Measurements from ENCODE around the gene RELA. TPM values are rescaled to one million over a fixed set of nuclear protein-coding genes. Genes with fewer than 3 reads are reported as not detected.

Gene RELA
- total and polyA plus RNA-seq, 2 of the 13 experiments (the other 11 are each of a cell fraction or from before 2014, with no cell fraction given) = 21.4 to 40.5 TPM

DNA sequence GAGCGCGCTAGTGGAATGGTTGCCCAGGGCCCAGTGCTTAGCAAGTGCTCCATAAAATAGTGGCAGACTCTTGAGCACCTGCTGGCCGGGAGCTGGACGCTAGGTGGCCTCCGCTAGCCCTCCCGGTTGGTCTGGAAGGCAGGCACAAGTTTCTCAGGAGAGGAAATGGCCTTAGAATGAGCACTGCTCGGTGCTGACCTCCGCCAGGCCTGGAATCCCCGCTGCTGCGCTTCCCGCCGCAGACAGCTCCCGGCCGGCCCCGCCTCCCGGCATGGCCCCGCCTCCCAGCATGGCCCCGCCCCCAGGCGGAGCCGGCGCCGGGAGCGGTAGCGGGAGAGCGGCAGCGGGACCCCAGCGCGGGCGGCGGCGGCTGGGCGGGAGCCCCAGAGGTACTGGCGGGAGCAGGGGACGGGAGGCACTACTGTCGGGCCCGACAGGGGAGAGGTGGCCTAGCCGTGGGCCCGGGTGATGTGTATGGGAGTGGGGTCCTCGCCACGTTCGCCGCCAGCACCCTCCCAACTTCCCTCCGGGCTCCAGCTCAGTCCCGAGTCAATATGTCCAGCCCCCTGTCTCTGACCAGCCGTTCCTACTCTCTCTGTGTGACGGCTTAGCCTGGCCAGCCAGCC, 24.8 kb downstream of the RELA start, which contains the start of gene SIPA1 (continued):
- TF ChIP-seq KAT8 (CRISPR knock-in tag; IDR thresholded peaks at IDR 0.05) (no peak), TRIM24 (CRISPR knock-in tag; IDR thresholded peaks at IDR 0.05) (no peak), GFI1 (CRISPR knock-in tag; IDR thresholded peaks at IDR 0.05; ENCODE audit: borderline replicate concordance) (no peak), NR1H2 (CRISPR knock-in tag; IDR thresholded peaks at IDR 0.05; ENCODE audit: borderline replicate concordance, low read depth) (no peak), ZNF773 (CRISPR knock-in tag; IDR thresholded peaks at IDR 0.05; ENCODE audit: borderline replicate concordance) (no peak), RCOR2 (CRISPR knock-in tag; IDR thresholded peaks at IDR 0.05) (no peak), ZNF749 (CRISPR knock-in tag; IDR thresholded peaks at IDR 0.05; ENCODE audit: borderline replicate concordance) (no peak), ZNF17 (CRISPR knock-in tag; IDR thresholded peaks at IDR 0.05) (no peak), SALL1 (CRISPR knock-in tag; IDR thresholded peaks at IDR 0.05) (peak; percentile 45; the same call in 1 of the 2 replicates), CBX2 (IDR thresholded peaks at IDR 0.05; ENCODE audit: low read depth, low read length) (no peak), CBX2 (CRISPR knock-in tag; IDR thresholded peaks at IDR 0.05; ENCODE audit: low read depth) (no peak), NFE2 (CRISPR knock-in tag; IDR thresholded peaks at IDR 0.05) (no peak), DNMT3B (CRISPR knock-in tag; conservative IDR thresholded peaks at IDR 0.05) (no peak), ZIK1 (CRISPR knock-in tag; IDR thresholded peaks at IDR 0.05; ENCODE audit: borderline replicate concordance, low read depth) (peak; percentile 7; the same call in 1 of the 2 replicates)
- TF ChIP-seq, protein P1, sequence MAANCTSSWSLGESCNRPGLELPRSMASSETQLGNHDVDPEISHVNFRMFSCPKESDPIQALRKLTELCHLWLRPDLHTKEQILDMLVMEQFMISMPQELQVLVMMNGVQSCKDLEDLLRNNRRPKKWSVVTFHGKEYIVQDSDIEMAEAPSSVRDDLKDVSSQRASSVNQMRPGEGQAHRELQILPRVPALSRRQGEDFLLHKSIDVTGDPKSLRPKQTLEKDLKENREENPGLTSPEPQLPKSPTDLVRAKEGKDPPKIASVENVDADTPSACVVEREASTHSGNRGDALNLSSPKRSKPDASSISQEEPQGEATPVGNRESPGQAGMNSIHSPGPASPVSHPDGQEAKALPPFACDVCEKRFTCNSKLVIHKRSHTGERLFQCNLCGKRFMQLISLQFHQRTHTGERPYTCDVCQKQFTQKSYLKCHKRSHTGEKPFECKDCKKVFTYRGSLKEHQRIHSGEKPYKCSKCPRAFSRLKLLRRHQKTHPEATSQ (CRISPR knock-in tag; IDR thresholded peaks at IDR 0.05; ENCODE audit: borderline replicate concordance) = 0 out of 2 replicates have a peak, but pooled peaks have one; percentile 31
- TF ChIP-seq, protein P2, sequence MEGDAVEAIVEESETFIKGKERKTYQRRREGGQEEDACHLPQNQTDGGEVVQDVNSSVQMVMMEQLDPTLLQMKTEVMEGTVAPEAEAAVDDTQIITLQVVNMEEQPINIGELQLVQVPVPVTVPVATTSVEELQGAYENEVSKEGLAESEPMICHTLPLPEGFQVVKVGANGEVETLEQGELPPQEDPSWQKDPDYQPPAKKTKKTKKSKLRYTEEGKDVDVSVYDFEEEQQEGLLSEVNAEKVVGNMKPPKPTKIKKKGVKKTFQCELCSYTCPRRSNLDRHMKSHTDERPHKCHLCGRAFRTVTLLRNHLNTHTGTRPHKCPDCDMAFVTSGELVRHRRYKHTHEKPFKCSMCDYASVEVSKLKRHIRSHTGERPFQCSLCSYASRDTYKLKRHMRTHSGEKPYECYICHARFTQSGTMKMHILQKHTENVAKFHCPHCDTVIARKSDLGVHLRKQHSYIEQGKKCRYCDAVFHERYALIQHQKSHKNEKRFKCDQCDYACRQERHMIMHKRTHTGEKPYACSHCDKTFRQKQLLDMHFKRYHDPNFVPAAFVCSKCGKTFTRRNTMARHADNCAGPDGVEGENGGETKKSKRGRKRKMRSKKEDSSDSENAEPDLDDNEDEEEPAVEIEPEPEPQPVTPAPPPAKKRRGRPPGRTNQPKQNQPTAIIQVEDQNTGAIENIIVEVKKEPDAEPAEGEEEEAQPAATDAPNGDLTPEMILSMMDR (CRISPR knock-in tag; IDR thresholded peaks at IDR 0.05) = peak; percentile 74
- TF ChIP-seq, protein P3, sequence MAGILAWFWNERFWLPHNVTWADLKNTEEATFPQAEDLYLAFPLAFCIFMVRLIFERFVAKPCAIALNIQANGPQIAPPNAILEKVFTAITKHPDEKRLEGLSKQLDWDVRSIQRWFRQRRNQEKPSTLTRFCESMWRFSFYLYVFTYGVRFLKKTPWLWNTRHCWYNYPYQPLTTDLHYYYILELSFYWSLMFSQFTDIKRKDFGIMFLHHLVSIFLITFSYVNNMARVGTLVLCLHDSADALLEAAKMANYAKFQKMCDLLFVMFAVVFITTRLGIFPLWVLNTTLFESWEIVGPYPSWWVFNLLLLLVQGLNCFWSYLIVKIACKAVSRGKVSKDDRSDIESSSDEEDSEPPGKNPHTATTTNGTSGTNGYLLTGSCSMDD (CRISPR knock-in tag; IDR thresholded peaks at IDR 0.05) = no peak
- TF ChIP-seq, protein P4, sequence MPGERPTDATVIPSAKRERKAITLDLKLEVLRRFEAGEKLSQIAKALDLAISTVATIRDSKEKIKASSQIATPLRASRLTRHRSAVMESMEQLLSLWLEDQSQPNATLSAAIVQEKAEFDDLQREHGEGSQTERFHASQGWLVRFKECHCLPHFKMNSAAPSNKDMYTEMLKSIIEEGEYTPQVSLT (CRISPR knock-in tag; IDR thresholded peaks at IDR 0.05; ENCODE audit: borderline replicate concordance, low read depth) = no peak
- TF ChIP-seq, protein P5, sequence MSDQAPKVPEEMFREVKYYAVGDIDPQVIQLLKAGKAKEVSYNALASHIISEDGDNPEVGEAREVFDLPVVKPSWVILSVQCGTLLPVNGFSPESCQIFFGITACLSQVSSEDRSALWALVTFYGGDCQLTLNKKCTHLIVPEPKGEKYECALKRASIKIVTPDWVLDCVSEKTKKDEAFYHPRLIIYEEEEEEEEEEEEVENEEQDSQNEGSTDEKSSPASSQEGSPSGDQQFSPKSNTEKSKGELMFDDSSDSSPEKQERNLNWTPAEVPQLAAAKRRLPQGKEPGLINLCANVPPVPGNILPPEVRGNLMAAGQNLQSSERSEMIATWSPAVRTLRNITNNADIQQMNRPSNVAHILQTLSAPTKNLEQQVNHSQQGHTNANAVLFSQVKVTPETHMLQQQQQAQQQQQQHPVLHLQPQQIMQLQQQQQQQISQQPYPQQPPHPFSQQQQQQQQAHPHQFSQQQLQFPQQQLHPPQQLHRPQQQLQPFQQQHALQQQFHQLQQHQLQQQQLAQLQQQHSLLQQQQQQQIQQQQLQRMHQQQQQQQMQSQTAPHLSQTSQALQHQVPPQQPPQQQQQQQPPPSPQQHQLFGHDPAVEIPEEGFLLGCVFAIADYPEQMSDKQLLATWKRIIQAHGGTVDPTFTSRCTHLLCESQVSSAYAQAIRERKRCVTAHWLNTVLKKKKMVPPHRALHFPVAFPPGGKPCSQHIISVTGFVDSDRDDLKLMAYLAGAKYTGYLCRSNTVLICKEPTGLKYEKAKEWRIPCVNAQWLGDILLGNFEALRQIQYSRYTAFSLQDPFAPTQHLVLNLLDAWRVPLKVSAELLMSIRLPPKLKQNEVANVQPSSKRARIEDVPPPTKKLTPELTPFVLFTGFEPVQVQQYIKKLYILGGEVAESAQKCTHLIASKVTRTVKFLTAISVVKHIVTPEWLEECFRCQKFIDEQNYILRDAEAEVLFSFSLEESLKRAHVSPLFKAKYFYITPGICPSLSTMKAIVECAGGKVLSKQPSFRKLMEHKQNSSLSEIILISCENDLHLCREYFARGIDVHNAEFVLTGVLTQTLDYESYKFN (CRISPR knock-in tag; conservative IDR thresholded peaks at IDR 0.05) = no peak; the same call in 1 of the 2 replicates
- TF ChIP-seq, protein P6, sequence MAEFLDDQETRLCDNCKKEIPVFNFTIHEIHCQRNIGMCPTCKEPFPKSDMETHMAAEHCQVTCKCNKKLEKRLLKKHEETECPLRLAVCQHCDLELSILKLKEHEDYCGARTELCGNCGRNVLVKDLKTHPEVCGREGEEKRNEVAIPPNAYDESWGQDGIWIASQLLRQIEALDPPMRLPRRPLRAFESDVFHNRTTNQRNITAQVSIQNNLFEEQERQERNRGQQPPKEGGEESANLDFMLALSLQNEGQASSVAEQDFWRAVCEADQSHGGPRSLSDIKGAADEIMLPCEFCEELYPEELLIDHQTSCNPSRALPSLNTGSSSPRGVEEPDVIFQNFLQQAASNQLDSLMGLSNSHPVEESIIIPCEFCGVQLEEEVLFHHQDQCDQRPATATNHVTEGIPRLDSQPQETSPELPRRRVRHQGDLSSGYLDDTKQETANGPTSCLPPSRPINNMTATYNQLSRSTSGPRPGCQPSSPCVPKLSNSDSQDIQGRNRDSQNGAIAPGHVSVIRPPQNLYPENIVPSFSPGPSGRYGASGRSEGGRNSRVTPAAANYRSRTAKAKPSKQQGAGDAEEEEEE (CRISPR knock-in tag; IDR thresholded peaks at IDR 0.05; ENCODE audit: borderline replicate concordance) = no peak

All from HepG2 (cell line).